LNCAP (cell line): ENCODE results near the gene EPHA2.

Experiments
- CTCF ChIP-seq: fragments of 450-650 bp; IDR thresholded peaks from 2 replicates; pipeline ENCODE4 v1.5.1; 2017; ENCODE audit warnings: mild to moderate bottlenecking

EPHA2 gene

GRCh38 chr1:16129316-16129715, 26.6 kb downstream of the EPHA2 start:
- TF ChIP-seq CTCF = no peak

- no peak for TF ChIP-seq CTCF
These were observed 27.5 kb downstream of the EPHA2 start for GRCh38 chr1:16128338-16128741.

- no peak for TF ChIP-seq CTCF
These were observed 28.1 kb downstream of the EPHA2 start for GRCh38 chr1:16127676-16128337.

- no peak for TF ChIP-seq CTCF
These were observed 28.9 kb downstream of the EPHA2 start for GRCh38 chr1:16126743-16127515.

- no peak for TF ChIP-seq CTCF
These were observed 29.7 kb downstream of the EPHA2 start for GRCh38 chr1:16126160-16126559.

- TF ChIP-seq CTCF = no peak
These were observed 30.4 kb downstream of the EPHA2 start for GRCh38 chr1:16125483-16125882.

GRCh38 chr1:16125088-16125470, 30.8 kb downstream of the EPHA2 start:
- TF ChIP-seq CTCF = no peak
